Measurements from ENCODE around the gene ETF1.

The ETF1 gene

GRCh38 chr5:138560971-138561370 lies 17.9 kb upstream of the ETF1 start:
- DNase-seq = no peak

- DNase-seq = no peak
Observed at GRCh38 chr5:138559937-138560336, 16.9 kb upstream of the ETF1 start.

DNA sequence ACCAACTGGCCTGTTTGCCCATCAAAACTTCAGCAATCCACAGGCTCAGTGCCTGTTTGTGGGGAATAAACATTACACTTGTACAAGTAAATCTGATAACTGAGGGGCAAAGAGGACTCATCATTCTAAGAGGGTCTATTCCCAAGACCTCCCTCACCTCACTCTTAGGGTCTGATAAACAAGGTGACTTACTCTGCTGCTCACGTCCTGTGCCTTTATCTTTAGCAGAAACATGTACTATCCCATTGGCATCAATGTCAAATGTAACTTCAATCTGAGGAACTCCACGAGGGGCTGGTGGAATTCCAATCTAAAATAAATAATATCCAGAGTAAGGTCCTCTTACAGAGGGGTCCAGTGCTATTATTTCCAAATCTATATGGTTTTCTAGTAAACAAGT lies 14.6 kb upstream of the ETF1 start:
- DNase-seq = no peak

- no peak for DNase-seq
Observed at GRCh38 chr5:138554143-138554542, 11.1 kb upstream of the ETF1 start.

GRCh38 chr5:138553437-138554095 lies 10.5 kb upstream of the ETF1 start:
- DNase-seq = no peak

GRCh38 chr5:138552657-138553056 lies 9.6 kb upstream of the ETF1 start:
- no peak for DNase-seq

GRCh38 chr5:138549414-138549813 lies 6.4 kb upstream of the ETF1 start:
- no peak for DNase-seq

DNA sequence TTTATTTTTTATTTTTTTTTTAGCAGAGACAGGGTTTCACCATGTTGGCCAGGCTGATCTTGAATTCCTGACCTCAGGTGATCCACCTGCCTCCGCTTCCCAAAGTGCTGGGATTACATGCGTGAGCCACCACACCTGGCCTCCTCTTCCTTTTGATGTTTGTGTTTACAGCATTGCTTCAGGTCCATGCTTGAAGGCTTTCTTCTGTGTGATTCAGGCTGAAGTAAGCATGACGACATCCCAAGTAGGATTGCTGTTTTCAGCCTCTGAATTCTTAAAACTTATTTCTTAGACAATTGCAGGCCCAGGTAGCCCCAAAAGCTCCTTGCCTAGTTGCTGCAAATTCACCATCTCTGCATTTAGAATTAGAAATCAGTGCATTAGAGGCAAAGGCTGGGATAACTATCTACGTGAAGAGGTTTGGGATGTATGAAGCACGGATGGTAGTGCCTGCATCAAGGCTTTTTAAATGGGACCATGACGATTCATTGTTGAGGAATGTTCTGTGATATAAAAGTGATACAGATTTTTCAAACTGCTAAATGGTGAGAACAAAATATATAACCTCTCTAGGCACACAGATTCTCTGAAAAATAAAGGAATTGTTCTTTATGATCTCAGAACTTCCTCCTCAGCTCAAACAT lies 3.0 kb upstream of the ETF1 start:
- DNase-seq = no peak

GRCh38 chr5:138544181-138545134 lies 1.4 kb upstream of the ETF1 start:
- DNase-seq = no peak

- DNase-seq = no peak
Observed at GRCh38 chr5:138543730-138544104, 681 bp upstream of the ETF1 start.

- no peak for DNase-seq
Observed at GRCh38 chr5:138542180-138542955, 668 bp downstream of the ETF1 start.

DNA sequence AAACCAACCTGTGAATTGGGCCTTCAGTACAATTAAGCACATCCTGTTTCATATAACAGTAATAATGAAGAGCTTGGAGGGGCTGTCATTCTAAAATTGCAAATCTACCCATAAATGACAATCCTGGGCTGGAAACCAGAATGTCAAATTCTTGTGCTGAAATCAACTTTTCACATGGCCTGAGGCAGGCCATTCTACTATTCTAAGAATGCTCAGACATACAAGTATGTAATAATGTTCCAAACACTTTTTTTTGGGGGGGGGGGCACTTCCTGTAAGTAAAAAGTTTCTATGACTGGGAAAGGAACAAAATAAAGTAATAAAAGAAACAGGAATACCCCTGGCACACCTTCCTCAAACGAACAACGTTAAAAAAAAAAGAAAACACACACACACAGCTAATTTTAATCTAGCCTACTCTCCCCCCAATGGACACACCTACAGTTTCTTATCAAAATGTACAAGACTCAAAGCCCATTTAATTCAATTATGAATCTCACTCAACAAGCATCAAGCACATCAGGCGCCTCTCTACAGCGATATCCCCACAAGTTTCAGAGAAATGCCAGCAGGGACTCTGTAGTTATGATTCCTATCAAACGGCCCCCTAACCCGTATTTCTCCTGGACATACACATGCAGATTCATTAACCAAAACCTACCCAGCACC lies 1.4 kb downstream of the ETF1 start:
- no peak for DNase-seq

- DNase-seq = no peak
Observed at GRCh38 chr5:138539791-138540190, 3.2 kb downstream of the ETF1 start.

DNA sequence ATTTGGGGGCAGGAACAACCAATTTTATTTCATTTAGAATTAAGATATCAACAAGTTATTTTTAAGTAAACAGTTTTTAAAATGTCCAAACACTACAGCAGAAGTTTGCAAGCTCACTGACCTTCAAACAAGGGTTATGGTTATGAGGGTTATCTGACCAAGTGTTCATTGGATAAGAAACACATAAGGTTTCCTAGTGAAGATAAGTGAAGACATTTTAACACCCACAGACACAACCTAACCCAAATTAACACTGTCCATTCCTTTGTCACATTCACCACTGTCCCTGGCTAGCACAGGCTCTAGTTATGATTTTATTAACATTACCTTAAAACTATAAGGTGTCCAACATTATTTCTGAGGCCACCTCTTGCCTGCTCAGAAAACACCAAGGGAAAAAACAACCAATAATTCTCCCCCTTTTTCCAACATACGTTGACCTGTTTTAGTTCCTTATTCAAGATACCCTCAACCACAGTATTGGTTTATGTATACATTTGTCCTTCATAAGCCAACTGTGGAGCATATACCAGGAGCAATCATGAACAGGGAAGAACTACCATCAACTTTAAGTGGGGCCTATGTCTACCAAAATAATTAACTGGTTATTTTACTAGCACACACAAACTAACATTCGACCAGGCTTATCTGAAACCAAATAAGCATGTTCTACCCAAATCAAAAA lies 4.0 kb downstream of the ETF1 start:
- DNase-seq = no peak

GRCh38 chr5:138536665-138537315 lies 6.2 kb downstream of the ETF1 start:
- no peak for DNase-seq

GRCh38 chr5:138536215-138536614 lies 6.8 kb downstream of the ETF1 start:
- no peak for DNase-seq

DNA sequence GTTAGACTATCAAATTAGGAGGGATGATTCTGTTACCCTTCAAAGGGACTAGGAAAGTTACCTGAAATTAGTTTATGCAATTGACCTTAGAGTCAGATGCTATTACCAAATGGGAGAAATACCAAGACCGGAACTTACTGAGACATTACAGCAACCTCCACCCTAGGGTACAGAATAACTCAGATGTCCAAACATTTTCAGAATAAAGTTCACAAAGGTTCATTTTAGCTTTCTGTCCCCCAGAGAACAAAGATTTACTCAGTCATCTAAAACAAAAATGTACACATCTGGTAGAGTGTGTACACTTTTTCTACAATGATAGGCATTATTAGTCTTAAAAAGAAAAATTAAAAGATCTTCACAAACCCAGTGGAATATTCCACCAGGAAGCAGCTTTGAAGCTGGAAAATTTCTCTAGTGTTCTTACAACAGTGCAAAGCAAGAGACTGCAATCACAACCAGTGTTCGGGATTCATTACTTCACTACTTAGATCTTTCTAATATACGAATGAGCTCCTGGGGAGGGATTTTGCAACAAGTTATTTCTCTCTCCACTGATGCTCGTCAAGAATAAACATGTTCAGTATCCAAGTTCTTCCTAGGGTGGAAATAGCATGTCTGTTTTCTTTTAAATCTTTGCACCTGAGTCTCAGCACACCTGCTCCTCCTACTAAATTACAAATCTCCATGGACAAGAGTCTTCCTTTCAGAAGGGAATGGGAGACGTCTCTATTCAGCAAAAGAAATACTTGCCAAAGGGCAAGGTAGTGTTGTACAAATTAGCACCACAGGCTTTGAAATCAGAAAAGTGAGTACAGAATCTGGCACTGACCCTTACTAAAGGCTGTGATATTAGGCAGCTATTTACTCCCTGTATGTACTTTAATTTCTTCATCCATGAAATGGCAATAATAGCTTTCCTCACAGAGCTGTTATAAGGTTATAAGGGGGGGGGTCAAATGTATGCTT lies 8.8 kb downstream of the ETF1 start:
- DNase-seq = no peak

GRCh38 chr5:138529812-138530211 lies 13.2 kb downstream of the ETF1 start:
- DNase-seq = no peak

DNA sequence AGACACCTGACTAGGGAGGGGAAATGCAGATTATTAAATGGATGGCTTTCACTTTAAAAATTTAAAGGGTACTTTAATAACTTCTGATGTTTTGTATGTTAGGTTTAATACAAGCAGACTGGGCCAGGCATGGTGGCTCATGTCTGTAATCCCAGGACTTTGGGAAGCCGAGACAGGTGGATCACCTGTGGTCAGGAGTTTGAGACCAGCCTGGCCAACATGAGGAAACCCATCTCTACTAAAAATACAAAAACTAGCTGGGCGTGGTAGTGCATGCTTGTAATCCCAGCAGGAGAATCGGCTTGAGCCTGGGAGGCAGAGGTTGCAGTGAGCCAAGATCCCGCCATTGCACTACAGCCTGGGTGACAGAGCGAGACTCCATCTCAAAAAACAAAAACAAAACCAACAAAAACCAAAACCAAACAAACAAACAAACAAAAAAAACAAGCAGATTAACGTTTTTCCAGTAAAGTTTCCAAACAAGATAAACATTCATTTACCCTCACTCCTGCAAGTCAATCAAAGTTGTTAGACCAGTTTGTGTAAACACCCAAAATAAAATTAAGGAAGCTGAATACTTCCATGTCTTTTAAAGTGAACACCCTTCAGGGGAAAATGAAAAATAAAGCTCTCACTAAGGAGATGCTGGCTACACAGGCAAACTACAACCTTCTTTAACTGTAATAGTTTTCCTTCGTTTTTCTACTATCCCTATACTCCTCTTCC lies 14.1 kb downstream of the ETF1 start:
- no peak for DNase-seq
